ENCODE results near the gene TRAF1. TPM values are rescaled to one million over a fixed set of nuclear protein-coding genes. Genes with fewer than 3 reads are reported as not detected.

The TRAF1 gene
- total RNA-seq, 4 donors from 2014 or later, result 1.2 to 14.3 (median 7.1) TPM

- peak; percentile 44 for ATAC-seq
- peak overlapping the region; percentile 36 to 90 (median 80) for H3K27ac ChIP-seq
- WGBS, 2 donors (ENCODE audit: low coverage in 1 of 2), result 49 to 68% methylated on average over 6 of the region's 6 CpGs
- no peak overlapping the region for H3K4me3 ChIP-seq
- H3K9me3 ChIP-seq, result no peaks in the 10 kb centered on the region
- no peak for TF ChIP-seq POLR2AphosphoS5 (IDR thresholded peaks at IDR 0.05)
- TF ChIP-seq EP300 (IDR thresholded peaks at IDR 0.05), result no peak
- no peak for TF ChIP-seq CTCF (IDR thresholded peaks at IDR 0.05)
- TF ChIP-seq POLR2A (IDR thresholded peaks at IDR 0.05), result no peak
- peaks cover 18 to 74% (median 24%) of the 10 kb centered on the region in 3 donors for H3K4me1 ChIP-seq
- H3K27me3 ChIP-seq, result no peaks in the 10 kb centered on the region
- H3K36me3 ChIP-seq, result no peaks in the 10 kb centered on the region
Measured at GRCh38 chr9:120941046-120941770, 14.6 kb upstream of the TRAF1 start.

- TF ChIP-seq POLR2AphosphoS5 (IDR thresholded peaks at IDR 0.05), result no peak
- TF ChIP-seq CTCF (IDR thresholded peaks at IDR 0.05), result no peak
- TF ChIP-seq EP300 (IDR thresholded peaks at IDR 0.05), result no peak
- no peak for TF ChIP-seq POLR2A (IDR thresholded peaks at IDR 0.05)
- Histone ChIP-seq H3K36me3 (no peaks in the 10 kb centered on the region), H3K9me3 (no peaks in the 10 kb centered on the region), H3K27ac (peak overlapping the region in 3 of 4 donors; percentile 72 to 90 (median 89)), H3K4me3 (no peak overlapping the region), H3K4me1 (peaks cover 24 to 80% (median 30%) of the 10 kb centered on the region in 3 donors), H3K27me3 (no peaks in the 10 kb centered on the region)
- 82 to 85% methylated on average over 5 to 10 of the region's 10 CpGs for WGBS, 2 donors (ENCODE audit: low coverage in 1 of 2)
- no peak for ATAC-seq
Measured at GRCh38 chr9:120940573-120940972, 14.0 kb upstream of the TRAF1 start.

GRCh38 chr9:120938851-120939250 is 12.3 kb upstream of the TRAF1 start:
- Histone ChIP-seq H3K4me1 (peaks cover 33 to 91% (median 47%) of the 10 kb centered on the region in 3 donors), H3K36me3 (no peaks in the 10 kb centered on the region), H3K27me3 (no peaks in the 10 kb centered on the region), H3K9me3 (no peaks in the 10 kb centered on the region), H3K27ac (peak overlapping the region in 2 of 4 donors; percentile 89 to 90), H3K4me3 (no peak overlapping the region)
- ATAC-seq, result no peak
- 96 to 100% methylated on average over 3 of the region's 3 CpGs for WGBS, 2 donors (ENCODE audit: low coverage in 1 of 2)
- TF ChIP-seq POLR2AphosphoS5 (IDR thresholded peaks at IDR 0.05) (no peak), CTCF (IDR thresholded peaks at IDR 0.05) (no peak), EP300 (IDR thresholded peaks at IDR 0.05) (no peak), POLR2A (IDR thresholded peaks at IDR 0.05) (no peak)

- peak overlapping the region; percentile 56 to 93 (median 90) for H3K27ac ChIP-seq
- no peak for ATAC-seq
- peaks cover 33 to 88% (median 45%) of the 10 kb centered on the region in 3 donors for H3K4me1 ChIP-seq
- H3K4me3 ChIP-seq, result no peak overlapping the region
- TF ChIP-seq POLR2AphosphoS5 (IDR thresholded peaks at IDR 0.05) (peak; percentile 8), CTCF (IDR thresholded peaks at IDR 0.05) (no peak), POLR2A (IDR thresholded peaks at IDR 0.05) (no peak)
- 43 to 100% methylated on average over 1 of the region's 1 CpG for WGBS, 2 donors (ENCODE audit: low coverage in 1 of 2)
- no peaks in the 10 kb centered on the region for H3K36me3 ChIP-seq
- H3K9me3 ChIP-seq, result no peaks in the 10 kb centered on the region
- no peaks in the 10 kb centered on the region for H3K27me3 ChIP-seq
Measured at GRCh38 chr9:120937596-120937995, 11.0 kb upstream of the TRAF1 start.

GRCh38 chr9:120937127-120937526 is 10.5 kb upstream of the TRAF1 start:
- Histone ChIP-seq H3K36me3 (no peaks in the 10 kb centered on the region), H3K4me1 (peaks cover 33 to 88% (median 41%) of the 10 kb centered on the region in 3 donors), H3K27ac (peak overlapping the region; percentile 56 to 93 (median 90)), H3K4me3 (no peak overlapping the region), H3K27me3 (no peaks in the 10 kb centered on the region), H3K9me3 (no peaks in the 10 kb centered on the region)
- ATAC-seq, result peak; percentile 27
- 27 to 33% methylated on average over 1 of the region's 1 CpG for WGBS, 2 donors (ENCODE audit: low coverage in 1 of 2)
- no peak for TF ChIP-seq POLR2A (IDR thresholded peaks at IDR 0.05)
- no peak for TF ChIP-seq EP300 (IDR thresholded peaks at IDR 0.05)
- TF ChIP-seq POLR2AphosphoS5 (IDR thresholded peaks at IDR 0.05), result no peak
- TF ChIP-seq CTCF (IDR thresholded peaks at IDR 0.05), result no peak
